ENCODE data around the gene SAP30BP.

The SAP30BP gene

GRCh38 chr17:75691801-75692626 lies 24.9 kb downstream of the SAP30BP start:
- DNase-seq, result no peak
- Mint-ChIP-seq H3K4me1 (peaks cover 19% of the 10 kb centered on the region), H3K4me3 (no peak overlapping the region), H3K27me3 (ENCODE audit: low read depth, poor library complexity) (no peaks in the 10 kb centered on the region), H3K27ac (peak overlapping the region; percentile 85), H3K36me3 (ENCODE audit: low read depth) (peaks cover 29% of the 10 kb centered on the region), H3K9me3 (no peaks in the 10 kb centered on the region)
- TF ChIP-seq CTCF (IDR thresholded peaks at IDR 0.05), result no peak

- Mint-ChIP-seq H3K4me1 (peaks cover 19% of the 10 kb centered on the region), H3K36me3 (ENCODE audit: low read depth) (peaks cover 32% of the 10 kb centered on the region), H3K27me3 (ENCODE audit: low read depth, poor library complexity) (no peaks in the 10 kb centered on the region), H3K9me3 (no peaks in the 10 kb centered on the region), H3K27ac (no peak overlapping the region), H3K4me3 (no peak overlapping the region)
- DNase-seq, result no peak
- TF ChIP-seq CTCF (IDR thresholded peaks at IDR 0.05), result no peak
Observed at GRCh38 chr17:75692976-75693375, 25.8 kb downstream of the SAP30BP start.

GRCh38 chr17:75693500-75694481 lies 26.7 kb downstream of the SAP30BP start:
- DNase-seq, result no peak
- no peaks in the 10 kb centered on the region for H3K27me3 Mint-ChIP-seq (ENCODE audit: low read depth, poor library complexity)
- peaks cover 33% of the 10 kb centered on the region for H3K36me3 Mint-ChIP-seq (ENCODE audit: low read depth)
- peak overlapping the region; percentile 39 for H3K27ac Mint-ChIP-seq
- H3K9me3 Mint-ChIP-seq, result no peaks in the 10 kb centered on the region
- peaks cover 19% of the 10 kb centered on the region for H3K4me1 Mint-ChIP-seq
- TF ChIP-seq CTCF (IDR thresholded peaks at IDR 0.05), result no peak
- no peak overlapping the region for H3K4me3 Mint-ChIP-seq

- Mint-ChIP-seq H3K36me3 (ENCODE audit: low read depth) (peaks cover 36% of the 10 kb centered on the region), H3K4me3 (no peak overlapping the region), H3K27me3 (ENCODE audit: low read depth, poor library complexity) (no peaks in the 10 kb centered on the region), H3K27ac (no peak overlapping the region), H3K4me1 (peaks cover 19% of the 10 kb centered on the region), H3K9me3 (no peaks in the 10 kb centered on the region)
- no peak for DNase-seq
- TF ChIP-seq CTCF (IDR thresholded peaks at IDR 0.05), result no peak
Observed at GRCh38 chr17:75694536-75694935, 27.4 kb downstream of the SAP30BP start.

GRCh38 chr17:75695141-75695829 lies 28.1 kb downstream of the SAP30BP start:
- Mint-ChIP-seq H3K4me3 (no peak overlapping the region), H3K27ac (no peak overlapping the region), H3K36me3 (ENCODE audit: low read depth) (peaks cover 39% of the 10 kb centered on the region)

More at GRCh38 chr17:75695141-75695829, 28.1 kb downstream of the SAP30BP start:
- no peaks in the 10 kb centered on the region for H3K27me3 Mint-ChIP-seq (ENCODE audit: low read depth, poor library complexity)
- peaks cover 19% of the 10 kb centered on the region for H3K4me1 Mint-ChIP-seq
- DNase-seq, result no peak
- no peak for TF ChIP-seq CTCF (IDR thresholded peaks at IDR 0.05)
- no peaks in the 10 kb centered on the region for H3K9me3 Mint-ChIP-seq

Data from nephron progenitor cell (in vitro differentiated cells).